ENCODE results near the gene SLIT2.

SLIT2 gene

DNA sequence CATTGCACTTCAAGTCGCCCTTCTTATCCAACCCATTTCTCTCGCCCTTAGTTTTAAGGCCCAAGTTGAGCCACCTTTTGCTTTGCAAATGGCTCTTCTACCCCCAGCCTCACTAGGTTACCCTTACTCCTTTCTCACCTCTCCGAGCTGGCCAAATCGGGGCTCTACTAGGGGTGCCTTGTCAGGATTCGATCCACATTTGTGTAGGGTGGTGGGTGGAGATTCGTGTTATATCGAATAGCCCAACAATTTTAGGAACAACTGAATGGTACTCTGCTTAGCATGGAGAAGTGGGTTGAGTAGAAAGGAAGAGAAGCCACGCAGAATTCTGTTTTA lies 3.5 kb downstream of the SLIT2 start:
- H3K36me3 Mint-ChIP-seq: no peaks in the 10 kb centered on the region
- peaks cover 3% of the 10 kb centered on the region for H3K9me3 Mint-ChIP-seq
- ATAC-seq (no peak), DNase-seq (ENCODE audit: low spot score in 2 of 2) (no peak)
- H3K4me3 Mint-ChIP-seq: no peak overlapping the region
- H3K4me1 Mint-ChIP-seq: no peaks in the 10 kb centered on the region
- no peak overlapping the region for H3K27ac Mint-ChIP-seq

DNA sequence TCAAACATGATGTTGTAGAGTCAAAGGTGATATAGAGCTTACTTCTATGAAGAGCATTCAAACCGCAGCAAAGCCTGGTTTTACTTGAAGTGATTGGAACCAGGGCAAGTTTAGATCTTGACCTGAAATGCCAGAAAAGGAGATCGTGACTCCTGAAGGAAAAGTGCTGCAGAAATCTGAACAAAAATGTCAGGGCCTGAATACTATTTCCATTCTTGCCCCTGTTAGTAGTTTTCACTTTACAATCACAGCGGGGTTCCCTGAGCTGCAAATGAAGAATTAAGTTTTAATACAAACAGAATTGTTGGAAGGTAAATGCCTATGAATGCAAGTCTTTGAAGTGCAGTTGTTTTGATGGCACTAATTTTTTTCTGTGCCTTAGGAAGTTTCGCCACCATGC lies 4.1 kb downstream of the SLIT2 start:
- Mint-ChIP-seq H3K4me3 (no peak overlapping the region), H3K9me3 (peaks cover 3% of the 10 kb centered on the region), H3K4me1 (no peaks in the 10 kb centered on the region)

DNA sequence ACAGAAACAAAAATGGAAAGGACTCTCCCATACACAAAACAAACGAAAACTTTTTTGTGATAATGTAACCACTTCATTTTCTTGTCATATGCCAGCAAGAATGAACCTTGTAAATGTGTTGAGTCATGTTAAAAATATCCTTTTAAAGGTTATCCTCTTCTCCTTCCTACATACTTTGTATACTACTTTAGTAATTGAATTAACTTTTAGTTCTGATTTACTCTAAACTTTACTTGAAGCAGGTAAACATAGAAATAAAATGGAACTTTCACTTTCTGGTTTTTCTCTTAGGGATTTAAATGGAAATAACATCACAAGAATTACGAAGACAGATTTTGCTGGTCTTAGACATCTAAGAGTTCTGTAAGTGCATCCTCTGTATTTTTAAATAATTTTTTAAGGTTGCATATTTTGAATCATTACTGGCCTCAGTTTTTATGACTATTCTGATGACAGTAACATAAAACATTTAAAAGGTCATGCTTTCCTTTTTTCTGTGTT lies 4.7 kb downstream of the SLIT2 start:
- H3K9me3 Mint-ChIP-seq: peaks cover 3% of the 10 kb centered on the region
- no peaks in the 10 kb centered on the region for H3K4me1 Mint-ChIP-seq
- H3K4me3 Mint-ChIP-seq: no peak overlapping the region
- DNase-seq (ENCODE audit: low spot score in 2 of 2): no peak
- H3K36me3 Mint-ChIP-seq: no peaks in the 10 kb centered on the region
- no peak overlapping the region for H3K27ac Mint-ChIP-seq
- no peak for ATAC-seq

More for the DNA sequence above, 4.1 kb downstream of the SLIT2 start:
- no peak for ATAC-seq
- DNase-seq (ENCODE audit: low spot score in 2 of 2): no peak
- no peaks in the 10 kb centered on the region for H3K36me3 Mint-ChIP-seq
- no peak overlapping the region for H3K27ac Mint-ChIP-seq

GRCh38 chr4:20259707-20260106 lies 8.0 kb downstream of the SLIT2 start:
- peaks cover 3% of the 10 kb centered on the region for H3K9me3 Mint-ChIP-seq
- H3K27ac Mint-ChIP-seq: no peak overlapping the region
- no peaks in the 10 kb centered on the region for H3K36me3 Mint-ChIP-seq
- ATAC-seq (no peak), DNase-seq (ENCODE audit: low spot score in 2 of 2) (no peak)
- H3K4me1 Mint-ChIP-seq: no peaks in the 10 kb centered on the region
- H3K4me3 Mint-ChIP-seq: no peak overlapping the region

GRCh38 chr4:20260821-20261220 lies 9.1 kb downstream of the SLIT2 start:
- Mint-ChIP-seq H3K27ac (no peak overlapping the region), H3K4me3 (no peak overlapping the region), H3K4me1 (no peaks in the 10 kb centered on the region), H3K9me3 (no peaks in the 10 kb centered on the region), H3K36me3 (no peaks in the 10 kb centered on the region)
- DNase-seq (ENCODE audit: low spot score in 2 of 2): no peak
- ATAC-seq: no peak

DNA sequence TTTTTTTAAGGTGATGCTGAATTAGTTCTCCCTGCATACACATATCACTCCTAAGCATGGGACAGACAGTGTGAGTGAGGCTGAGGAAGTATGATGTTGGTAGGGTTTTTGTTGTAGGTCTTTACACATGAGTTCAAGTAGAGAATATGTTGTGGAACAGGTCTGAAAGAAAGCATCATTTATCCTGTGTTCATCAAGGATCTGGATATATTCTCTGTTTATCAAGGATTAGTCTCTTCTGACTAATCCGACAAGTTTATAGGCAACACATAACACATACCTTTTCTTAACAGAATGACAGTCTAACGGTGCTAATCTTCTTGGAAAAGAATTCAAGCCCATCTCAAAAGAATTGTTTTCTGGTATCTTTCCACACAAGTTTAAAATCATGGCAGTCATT lies 10.5 kb downstream of the SLIT2 start:
- no peak overlapping the region for H3K4me3 Mint-ChIP-seq
- H3K4me1 Mint-ChIP-seq: no peaks in the 10 kb centered on the region
- DNase-seq (ENCODE audit: low spot score in 2 of 2): no peak
- peaks cover 4% of the 10 kb centered on the region for H3K9me3 Mint-ChIP-seq
- ATAC-seq: no peak
- H3K27ac Mint-ChIP-seq: no peak overlapping the region
- no peaks in the 10 kb centered on the region for H3K36me3 Mint-ChIP-seq

DNA sequence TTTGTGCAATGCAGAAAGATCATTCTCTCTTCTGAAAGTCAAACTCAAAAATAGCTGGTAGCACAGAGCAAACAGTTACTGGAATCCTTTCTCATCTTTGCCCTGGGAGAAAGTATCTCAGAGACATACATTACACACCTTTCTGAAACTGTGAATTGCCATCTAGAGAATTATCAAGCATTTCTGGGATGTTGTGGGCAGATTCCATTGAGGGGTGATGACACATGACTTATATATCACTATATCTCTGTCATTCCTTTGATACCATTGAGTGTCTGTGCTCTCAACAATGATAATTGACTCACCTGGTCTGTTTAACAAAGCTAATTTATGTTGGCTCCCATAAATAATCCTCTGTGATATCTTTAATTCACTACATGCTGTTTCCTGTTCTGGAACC lies 13.0 kb downstream of the SLIT2 start:
- no peaks in the 10 kb centered on the region for H3K4me1 Mint-ChIP-seq
- no peak overlapping the region for H3K27ac Mint-ChIP-seq
- DNase-seq (ENCODE audit: low spot score in 2 of 2): no peak
- ATAC-seq: no peak
- H3K4me3 Mint-ChIP-seq: no peak overlapping the region
- H3K9me3 Mint-ChIP-seq: peaks cover 4% of the 10 kb centered on the region
- no peaks in the 10 kb centered on the region for H3K36me3 Mint-ChIP-seq

- DNase-seq (ENCODE audit: low spot score in 2 of 2) (no peak), ATAC-seq (no peak)
- Mint-ChIP-seq H3K27ac (no peak overlapping the region), H3K36me3 (no peaks in the 10 kb centered on the region), H3K4me1 (no peaks in the 10 kb centered on the region), H3K4me3 (no peak overlapping the region), H3K9me3 (peaks cover 4% of the 10 kb centered on the region)
These were observed 14.0 kb downstream of the SLIT2 start for GRCh38 chr4:20265726-20266125.

DNA sequence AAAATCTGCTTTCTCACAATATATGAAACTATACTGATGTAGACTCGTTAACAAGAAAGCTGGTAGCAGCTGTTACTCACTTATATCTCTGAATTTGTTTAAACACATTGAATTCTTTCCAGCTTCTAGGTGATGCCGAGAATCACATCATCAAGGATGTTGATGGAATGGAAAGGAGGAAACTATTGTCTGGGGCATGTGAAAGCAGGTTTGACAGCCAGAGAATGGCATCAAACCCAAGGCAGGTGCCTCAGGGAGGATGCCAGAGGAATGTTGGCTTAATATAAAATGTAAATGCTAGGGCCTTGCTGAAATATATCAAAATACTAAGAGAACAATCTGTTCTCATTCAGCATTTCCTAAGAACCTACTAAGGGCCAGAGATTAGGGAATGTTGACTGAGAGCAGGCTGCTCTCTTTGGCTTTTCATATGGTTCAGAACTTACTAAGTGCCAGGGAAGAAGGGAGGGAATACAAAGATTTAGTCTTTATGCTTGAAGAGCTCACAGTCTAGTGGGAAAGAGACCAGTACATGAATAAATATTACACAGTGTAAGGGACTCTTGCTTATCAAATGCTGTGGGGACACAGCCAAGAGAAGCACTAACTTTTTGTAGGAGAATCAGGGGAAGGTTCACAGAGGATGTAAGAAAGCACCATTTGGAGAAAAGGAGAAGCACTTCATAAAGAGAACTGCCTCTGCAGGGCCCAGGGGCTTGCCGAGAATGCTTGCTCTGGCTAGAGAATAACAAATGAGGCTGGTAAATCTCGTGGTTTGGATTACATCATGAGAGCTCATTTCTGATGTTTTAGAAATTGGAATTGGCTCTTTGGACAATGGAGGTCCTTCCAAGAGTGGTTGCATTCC lies 14.7 kb downstream of the SLIT2 start:
- no peak overlapping the region for H3K27ac Mint-ChIP-seq
- H3K4me1 Mint-ChIP-seq: no peaks in the 10 kb centered on the region
- peaks cover 4% of the 10 kb centered on the region for H3K9me3 Mint-ChIP-seq
- H3K4me3 Mint-ChIP-seq: no peak overlapping the region
- no peak for ATAC-seq
- no peaks in the 10 kb centered on the region for H3K36me3 Mint-ChIP-seq
- DNase-seq (ENCODE audit: low spot score in 2 of 2): no peak

GRCh38 chr4:20268028-20268427 lies 16.3 kb downstream of the SLIT2 start:
- DNase-seq (ENCODE audit: low spot score in 2 of 2) (no peak), ATAC-seq (no peak)
- H3K4me1 Mint-ChIP-seq: no peaks in the 10 kb centered on the region
- no peak overlapping the region for H3K4me3 Mint-ChIP-seq
- peaks cover 4% of the 10 kb centered on the region for H3K9me3 Mint-ChIP-seq
- H3K36me3 Mint-ChIP-seq: no peaks in the 10 kb centered on the region
- H3K27ac Mint-ChIP-seq: no peak overlapping the region

DNA sequence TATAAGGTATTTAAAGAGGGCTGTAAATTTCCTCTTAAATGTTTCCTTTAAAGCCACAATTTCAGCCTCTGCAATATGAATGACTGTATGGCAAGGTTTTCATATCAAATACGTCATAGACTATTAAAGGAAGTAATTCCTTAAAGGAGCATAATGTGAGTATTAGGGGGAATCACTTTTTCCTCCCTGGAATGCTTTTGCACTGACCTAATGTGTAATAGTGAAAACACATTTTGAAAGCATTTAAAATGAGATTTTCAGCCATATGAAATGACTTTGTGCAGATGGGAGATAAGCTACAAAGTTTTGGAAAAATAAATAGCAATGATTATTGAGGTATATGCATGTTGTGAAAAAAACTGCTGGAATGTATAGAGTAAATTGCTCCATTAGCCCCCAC lies 17.6 kb downstream of the SLIT2 start:
- no peak for ATAC-seq
- Mint-ChIP-seq H3K9me3 (peaks cover 4% of the 10 kb centered on the region), H3K4me1 (no peaks in the 10 kb centered on the region), H3K36me3 (no peaks in the 10 kb centered on the region), H3K27ac (no peak overlapping the region), H3K4me3 (no peak overlapping the region)
- no peak for DNase-seq (ENCODE audit: low spot score in 2 of 2)

DNA sequence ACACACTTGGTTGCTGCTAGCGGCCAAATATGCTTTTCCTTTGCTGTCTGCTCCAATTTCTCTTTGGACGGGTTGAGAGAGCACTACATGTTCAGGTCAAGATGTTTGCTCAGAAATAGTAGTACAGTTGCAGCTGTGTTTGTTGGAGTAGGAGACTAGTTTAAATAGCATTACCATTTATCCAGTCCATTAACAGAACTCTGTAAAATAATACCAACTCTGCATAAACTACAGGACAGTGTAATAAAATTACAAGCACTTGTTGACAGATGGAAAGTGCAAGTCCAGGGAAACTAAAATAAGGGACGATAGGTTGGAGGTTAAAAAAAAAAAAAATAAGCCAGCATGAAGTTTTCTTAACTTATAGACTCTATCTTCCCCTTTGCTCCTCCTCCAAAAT lies 20.2 kb downstream of the SLIT2 start:
- no peak for ATAC-seq
- Mint-ChIP-seq H3K4me1 (no peaks in the 10 kb centered on the region), H3K27ac (no peak overlapping the region), H3K36me3 (no peaks in the 10 kb centered on the region), H3K9me3 (no peaks in the 10 kb centered on the region), H3K4me3 (no peak overlapping the region)
- no peak for DNase-seq (ENCODE audit: low spot score in 2 of 2)

DNA sequence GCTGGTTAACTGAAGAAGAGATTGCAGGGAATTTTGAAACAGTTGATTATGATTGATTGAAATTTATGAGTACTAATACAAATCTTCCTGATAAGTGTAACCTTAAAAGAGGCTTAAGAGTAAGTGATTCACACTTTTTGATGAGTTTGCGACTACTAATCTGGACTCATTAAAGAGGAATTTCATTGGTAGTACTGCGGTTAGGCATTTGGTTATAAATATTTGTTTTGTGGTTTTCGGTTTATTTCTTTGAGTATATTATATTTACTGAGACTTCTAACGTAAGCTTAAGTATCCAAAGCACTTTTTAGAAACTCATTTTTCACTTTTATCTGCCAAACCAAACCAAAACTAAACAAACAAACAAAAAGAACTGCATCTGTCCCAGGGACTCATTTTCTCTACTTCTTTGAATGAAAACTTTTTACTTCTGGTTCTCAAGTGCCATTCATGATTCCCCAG lies 20.7 kb downstream of the SLIT2 start:
- no peaks in the 10 kb centered on the region for H3K36me3 Mint-ChIP-seq
- no peak for ATAC-seq
- no peaks in the 10 kb centered on the region for H3K4me1 Mint-ChIP-seq
- no peak overlapping the region for H3K27ac Mint-ChIP-seq
- no peaks in the 10 kb centered on the region for H3K9me3 Mint-ChIP-seq
- H3K4me3 Mint-ChIP-seq: no peak overlapping the region
- DNase-seq (ENCODE audit: low spot score in 2 of 2): no peak

GRCh38 chr4:20273793-20274192 lies 22.1 kb downstream of the SLIT2 start:
- Mint-ChIP-seq H3K27ac (no peak overlapping the region), H3K36me3 (no peaks in the 10 kb centered on the region), H3K4me1 (no peaks in the 10 kb centered on the region), H3K4me3 (no peak overlapping the region), H3K9me3 (peaks cover 3% of the 10 kb centered on the region)
- DNase-seq (ENCODE audit: low spot score in 2 of 2) (no peak), ATAC-seq (no peak)

DNA sequence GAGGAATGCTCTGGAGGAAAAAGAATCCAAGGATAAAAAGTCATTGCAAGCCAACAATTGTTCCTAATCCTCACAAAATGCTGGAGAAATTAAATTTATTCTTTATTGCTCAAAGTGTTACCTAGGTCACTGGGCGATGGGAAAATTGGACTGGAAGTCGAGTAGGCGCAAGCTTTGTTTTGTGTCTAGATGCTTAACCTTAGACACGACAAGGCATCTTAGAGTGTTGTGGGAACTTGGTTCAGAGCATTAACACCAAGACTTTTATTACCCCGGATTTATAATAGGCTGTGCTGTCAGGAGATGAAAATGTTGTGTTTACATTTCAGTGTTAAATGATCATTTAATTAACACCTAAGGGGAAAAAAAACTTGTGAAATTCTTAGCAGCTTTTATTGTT lies 25.1 kb downstream of the SLIT2 start:
- H3K27ac Mint-ChIP-seq: no peak overlapping the region
- ATAC-seq (no peak), DNase-seq (ENCODE audit: low spot score in 2 of 2) (no peak)
- H3K4me1 Mint-ChIP-seq: no peaks in the 10 kb centered on the region
- no peak overlapping the region for H3K4me3 Mint-ChIP-seq
- peaks cover 3% of the 10 kb centered on the region for H3K9me3 Mint-ChIP-seq
- H3K36me3 Mint-ChIP-seq: no peaks in the 10 kb centered on the region

DNA sequence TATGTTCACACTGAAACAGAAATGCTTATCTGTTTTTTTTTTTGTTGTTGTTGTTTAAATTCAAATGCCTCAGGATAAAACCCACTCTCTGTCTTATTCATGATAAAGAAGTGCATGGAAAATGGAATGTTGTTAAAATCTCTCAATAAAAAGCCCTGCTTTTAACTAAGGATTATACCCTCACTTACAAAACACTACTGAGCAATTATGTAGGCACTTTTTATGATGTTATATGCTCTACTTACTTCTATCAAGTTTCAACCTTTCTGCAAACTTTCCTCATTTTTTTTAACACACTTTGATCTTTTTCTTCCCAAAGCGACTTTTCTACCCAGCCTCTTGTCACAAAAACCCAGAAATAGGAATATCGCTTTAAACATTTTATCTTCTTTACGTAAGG lies 26.5 kb downstream of the SLIT2 start:
- no peak overlapping the region for H3K27ac Mint-ChIP-seq
- H3K4me3 Mint-ChIP-seq: no peak overlapping the region
- H3K36me3 Mint-ChIP-seq: no peaks in the 10 kb centered on the region
- no peaks in the 10 kb centered on the region for H3K4me1 Mint-ChIP-seq
- DNase-seq (ENCODE audit: low spot score in 2 of 2) (no peak), ATAC-seq (no peak)
- H3K9me3 Mint-ChIP-seq: peaks cover 3% of the 10 kb centered on the region
